Heart right ventricle (tissue), 16 donors: Measurements from ENCODE around the gene PARP11. TPM values are rescaled to one million over a fixed set of nuclear protein-coding genes. Genes with fewer than 3 reads are reported as not detected.

Source experiments
- ATAC-seq, 8 donors: fragments of 200-7000 bp; cut with Tn5 transposase; one replicate each; pipeline ENCODE4 v1.9.1; 2020; ENCODE audit warnings: mild to moderate bottlenecking in 8 of 8, moderate library complexity in 8 of 8, moderate number of reproducible peaks in 1 of 8
- DNase-seq, 2 donors: peaks; one replicate each; pipeline ENCODE4 v3.0.0-alpha.2; 2020
- H3K27ac ChIP-seq, 10 donors: fragments of 200-600 bp; sonication (generic) in 2 of 10; one replicate each; pipeline versions ENCODE4 v1.5.0 to v1.8.0; 2020 to 2022; ENCODE audit warnings: mild to moderate bottlenecking in 3 of 10
- H3K27me3 ChIP-seq, 7 donors: fragments of 200-600 bp; one replicate each; pipeline ENCODE4 v1.8.0; 2021 to 2022; ENCODE audit warnings: mild to moderate bottlenecking in 2 of 7
- H3K36me3 ChIP-seq, 9 donors: fragments of 200-600 bp; sonication (generic) in 1 of 9; one replicate each; pipeline versions ENCODE4 v1.5.0 to v1.8.0; 2020 to 2022; ENCODE audit warnings: mild to moderate bottlenecking in 2 of 9
- H3K4me1 ChIP-seq, 9 donors: fragments of 200-600 bp; sonication (generic) in 1 of 9; one replicate each; pipeline versions ENCODE4 v1.5.0 to v1.8.0; 2020 to 2022; ENCODE audit warnings: mild to moderate bottlenecking in 4 of 9
- H3K4me3 ChIP-seq, 10 donors: fragments of 200-600 bp; sonication (generic) in 2 of 10; one replicate each; pipeline versions ENCODE4 v1.5.0 to v1.8.0; 2020 to 2022; ENCODE audit warnings: mild to moderate bottlenecking in 7 of 10, moderate library complexity in 2 of 10
- H3K9me3 ChIP-seq, 11 donors: fragments of 200-600 bp in 10 of 11; sonication (generic) in 2 of 11; one replicate each; pipeline versions ENCODE4 v1.5.0 to v1.8.0; 2013 to 2022; ENCODE audit warnings: mild to moderate bottlenecking in 2 of 11, control low read depth in 1 of 11, moderate library complexity in 1 of 11
- CTCF ChIP-seq, 9 donors: fragments of 200-600 bp; sonication (generic) in 2 of 9; IDR thresholded peaks; one replicate each; pipeline versions ENCODE4 v1.5.0 to v1.8.0; 2021 to 2022; ENCODE audit warnings: antibody characterized with exemption in 9 of 9, mild to moderate bottlenecking in 5 of 9, moderate library complexity in 1 of 9
- WGBS, 2 donors: extraction: QIAGEN DNeasy Blood & Tissue Kit; methylation state at CpG; one replicate each; pipeline ENCODE4 v1.1.7; 2013; ENCODE audit warnings: inconsistent platforms in 1 of 2; 5-methylcytosine and 5-hydroxymethylcytosine counted together
- intact Hi-C, 10 donors: fragments of 100-400 bp; cut with DNase I; formaldehyde crosslinking; loops; one replicate each; pipeline versions ENCODE4 v1.11.1 to v1.14.2; 2022
- polyA plus RNA-seq, 2 donors: library from polyadenylated mRNA; stranded (reverse); fragments of 200-250 nt; gene quantifications; one replicate each; pipeline ENCODE4 v1.2.3, GENCODE V29; 2013
- total RNA-seq, 10 donors: library from RNA; stranded (reverse); fragmentation: NEBNext Ultra II Directional in 3 of 10; extraction: Animal tissue kit (Norgen Biotek cat#: 25700) in 3 of 10; gene quantifications; one replicate each; pipeline versions ENCODE4 v1.2.1 to v1.2.4, GENCODE V29; 2021 to 2023
- donor health status: Arrhythmogenic right ventricular cardiomyopathy.
- donor health status: ischemic (EF 13 %, LVEDD 7.1; RV severe dilation, severe dysfunction).
- donor health status: healthy with polysubstance abuse.
- donor health status: DM: no; HTN: yes; CAD: no.
- donor health status: DM: no; HTN: no; CAD: no.
- donor health status: ischemic (EF 25% LVEDD 6.9; RV normal size, moderate dysfunction).
- donor health status: ischemic (EF 25% LVEDD 5.7; RV mildly dilated, moderate dysfunction).
- donor health status: healthy.
- donor health status: DM: yes; HTN: yes; CAD: no.
- donor health status: Ischemic cardiomyopathy.
- donor health status: ischemic (EF 35%, LVEDD 5.7; RV mildly dilated, moderate dysfunction).
- donor health status: nonischemic (EF 11% LVEDD 7.7; RV severe dilation, severe dysfunction).
- donor health status: DM: yes; HTN: yes; CAD: no.
- donor health status: PGD.
- donor health status: ischemic (EF 29% LVEDD 5.4; RV normal size, mild dysfunction).
- donor health status: nonischemic (EF 23%, LVEDD 6.1; RV moderate dilation, normal function).

PARP11 gene
- total and polyA plus RNA-seq, 12 donors = 1.5 to 7.5 (median 5.0) TPM

- TF ChIP-seq CTCF (IDR thresholded peaks at IDR 0.05) = no peak
- ATAC-seq (no peak), DNase-seq (no peak)
- H3K27ac ChIP-seq = no peak overlapping the region
- intact Hi-C loops = loop anchor here in 5 of 10 donors (2.0 to 10.0 kb wide), 4 partner anchors 500 to 506 kb away; no protein-coding TSS in a partner anchor
- H3K36me3 ChIP-seq = peaks cover 0 to 45% (median 0%) of the 10 kb centered on the region in 9 donors
- H3K27me3 ChIP-seq = no peaks in the 10 kb centered on the region
- no peaks in the 10 kb centered on the region for H3K4me1 ChIP-seq
- H3K9me3 ChIP-seq = no peaks in the 10 kb centered on the region
- WGBS, 2 donors = 89 to 100% methylated on average over 1 of the region's 1 CpG
- no peak overlapping the region for H3K4me3 ChIP-seq
Measured at GRCh38 chr12:3805077-3805476, 68.1 kb downstream of the PARP11 start.

- Histone ChIP-seq H3K4me1 (no peaks in the 10 kb centered on the region), H3K4me3 (no peak overlapping the region), H3K9me3 (no peaks in the 10 kb centered on the region), H3K27ac (no peak overlapping the region), H3K36me3 (peaks cover 0 to 41% (median 0%) of the 10 kb centered on the region in 9 donors), H3K27me3 (no peaks in the 10 kb centered on the region)
- peak; percentile 61 to 87 (median 76) for ATAC-seq
- WGBS, 2 donors = 44 to 46% methylated on average over 14 of the region's 14 CpGs
- TF ChIP-seq CTCF (IDR thresholded peaks at IDR 0.05) = peak; percentile 64 to 90 (median 85)
- DNase-seq = peak; percentile 59 to 67
- intact Hi-C loops = loop anchor here in 9 of 10 donors (1.0 to 10.0 kb wide), 4 partner anchors 499 to 505 kb away; no protein-coding TSS in a partner anchor
Measured at GRCh38 chr12:3803865-3804472, 69.2 kb downstream of the PARP11 start.

GRCh38 chr12:3802721-3803120, 70.5 kb downstream of the PARP11 start:
- no peak for TF ChIP-seq CTCF (IDR thresholded peaks at IDR 0.05)
- 86% methylated on average over 5 of the region's 5 CpGs for WGBS, 2 donors
- Histone ChIP-seq H3K9me3 (no peaks in the 10 kb centered on the region), H3K27me3 (no peaks in the 10 kb centered on the region), H3K27ac (no peak overlapping the region), H3K36me3 (peaks cover 0 to 28% (median 0%) of the 10 kb centered on the region in 9 donors), H3K4me3 (no peak overlapping the region), H3K4me1 (no peaks in the 10 kb centered on the region)
- ATAC-seq = no peak
- no peak for DNase-seq
- intact Hi-C loops = loop anchor here in 4 of 10 donors (1.0 to 10.0 kb wide), 3 partner anchors 498 to 502 kb away; no protein-coding TSS in a partner anchor

- intact Hi-C loops = no loop called here
Measured at GRCh38 chr12:3797531-3798048, 75.6 kb downstream of the PARP11 start.

More at GRCh38 chr12:3797531-3798048, 75.6 kb downstream of the PARP11 start:
- H3K4me3 ChIP-seq = no peak overlapping the region
- peaks cover 0 to 5% (median 0%) of the 10 kb centered on the region in 9 donors for H3K36me3 ChIP-seq
- no peak overlapping the region for H3K27ac ChIP-seq
- WGBS, 2 donors = 92 to 96% methylated on average over 3 of the region's 3 CpGs
- no peaks in the 10 kb centered on the region for H3K4me1 ChIP-seq
- H3K9me3 ChIP-seq = no peaks in the 10 kb centered on the region
- TF ChIP-seq CTCF (IDR thresholded peaks at IDR 0.05) = no peak
- no peaks in the 10 kb centered on the region for H3K27me3 ChIP-seq
- DNase-seq (no peak), ATAC-seq (no peak)
